Esophagus muscularis mucosa (tissue), 4 donors: Measurements from ENCODE around the gene SH2D6.

Source experiments
- CTCF ChIP-seq, 3 experiments: fragments of 200-600 bp in 2 of 3; fragments of 450-650 bp in 1 of 3; sonication (generic) in 2 of 3; IDR thresholded peaks; one replicate each; pipeline ENCODE4 v1.5.1; 2017 to 2019; ENCODE audit warnings: antibody characterized with exemption in 3 of 3, mild to moderate bottlenecking in 2 of 3, moderate library complexity in 1 of 3
- EP300 ChIP-seq: sonication (generic); formaldehyde crosslinking; IDR thresholded peaks from one replicate; pipeline ENCODE4 v1.6.1; 2017; ENCODE audit warnings: antibody characterized with exemption
- POLR2A ChIP-seq: fragments of 450-650 bp; IDR thresholded peaks from one replicate; pipeline ENCODE4 v1.6.1; 2017; ENCODE audit warnings: antibody characterized with exemption, moderate library complexity, mild to moderate bottlenecking, low read depth
- POLR2AphosphoS5 ChIP-seq, 2 donors: sonication (generic); formaldehyde crosslinking; IDR thresholded peaks; one replicate each; pipeline ENCODE4 v1.6.1; 2017; ENCODE audit warnings: antibody characterized with exemption in 2 of 2

- TF ChIP-seq POLR2A (no peak), CTCF (IDR thresholded peaks at IDR 0.05) (no peak), POLR2AphosphoS5 (IDR thresholded peaks at IDR 0.05) (no peak), EP300 (no peak)
Measured at GRCh38 chr2:85457043-85457442, 38.5 kb downstream of the SH2D6 start.
